ENCODE data around the gene CACNA1B. TPM values are rescaled to one million over a fixed set of nuclear protein-coding genes. Genes with fewer than 3 reads are reported as not detected.
"Not testable (repeated sequence)": the region's sequence is repeated elsewhere in the genome, so short reads cannot be mapped to it uniquely, and the experiment has no call there.

CACNA1B gene
- total and polyA plus RNA-seq, 9 of the 15 experiments (the other 6 are each of a cell fraction or from before 2014, with no cell fraction given): 0.01 to 0.04 TPM; not detected in 7

GRCh38 chr9:138105561-138106505 lies 228.3 kb downstream of the CACNA1B start (continued):
- TF ChIP-seq ZNF318 (IDR thresholded peaks at IDR 0.05; ENCODE audit: borderline replicate concordance in 1 of 2, low read depth in 1 of 2): no peak
- TF ChIP-seq CC2D1A (IDR thresholded peaks at IDR 0.05): no peak
- no peak for TF ChIP-seq ZSCAN32 (CRISPR knock-in tag; IDR thresholded peaks at IDR 0.05)

DNA sequence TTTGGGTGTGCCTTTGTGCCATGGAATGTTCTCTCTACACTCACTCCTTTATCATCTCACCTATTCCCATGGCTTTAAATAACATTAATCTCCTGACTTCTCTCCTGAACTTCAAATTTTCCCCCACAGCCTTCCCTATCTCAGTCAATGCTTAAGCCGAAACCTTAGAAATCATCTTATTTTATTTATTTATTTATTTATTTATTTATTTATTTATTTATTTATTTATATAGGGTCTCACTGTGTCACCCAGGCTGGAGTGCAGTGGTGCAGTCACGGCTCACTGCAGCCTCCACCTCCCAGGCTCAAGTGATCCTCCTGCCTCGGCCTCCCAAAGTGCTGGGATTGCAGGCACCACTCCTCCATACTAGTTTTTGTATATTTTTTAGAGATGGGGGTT lies 229.5 kb downstream of the CACNA1B start:
- H3K79me2 ChIP-seq (ENCODE audit: control insufficient read depth, insufficient read depth, low read length); DNase-seq (ENCODE audit: extremely low read depth in 1 of 4, low spot score in 3 of 4); H3K27ac ChIP-seq (ENCODE audit: extremely low read depth, low read depth, low read length); in situ Hi-C loops (cut with MboI); H3K9me3 ChIP-seq (replicated peaks; ENCODE audit: control insufficient read depth, insufficient read depth, low read depth, low read length); H3K36me3 ChIP-seq (ENCODE audit: control insufficient read depth, insufficient read depth, low read length); H3K4me1 ChIP-seq (replicated peaks in 1 of 2; ENCODE audit: control insufficient read depth in 2 of 2, insufficient read depth in 2 of 2, low read length in 2 of 2); intact Hi-C loops (cut with micrococcal nuclease); BruUV-seq (replicated peaks); H2AFZ ChIP-seq (ENCODE audit: low read depth, low read length); FAIRE-seq; H3K4me2 ChIP-seq (ENCODE audit: insufficient read depth, low read length); H4K20me1 ChIP-seq (replicated peaks; ENCODE audit: control insufficient read depth, insufficient read depth, low read length); ATAC-seq; CTCF ChIA-PET (ENCODE audit: low intra/inter-chr PET ratio); H3K9ac ChIP-seq (ENCODE audit: insufficient read depth in 1 of 2, low read depth in 2 of 2, low read length in 2 of 2); H3K4me3 ChIP-seq; H3K9me1 ChIP-seq (ENCODE audit: control insufficient read depth, insufficient read depth, low read length): not testable (repeated sequence)
- POLR2A ChIA-PET: interaction anchor here (0.6 to 0.7 kb wide), 3 partner anchors 9 to 602 kb away, joined by 3 to 4 read pairs (median 3); no protein-coding TSS in a partner anchor
- peaks cover 0 to 23% of the 10 kb centered on the region in 2 experiments; a peak in 3 of 5 replicates for H3K27me3 ChIP-seq (ENCODE audit: control insufficient read depth in 2 of 2, insufficient read depth in 2 of 2, low read length in 2 of 2)
- 8% methylated on average over 3 of the region's 3 CpGs for WGBS (ENCODE audit: insufficient coverage, low coverage, missing lambda C conversion rate)
